ENCODE data around the gene STK32B. TPM values are rescaled to one million over a fixed set of nuclear protein-coding genes. Genes with fewer than 3 reads are reported as not detected.

Gene STK32B
- total and polyA plus RNA-seq, 12 donors = 0.12 to 0.68 (median 0.34) TPM

DNA sequence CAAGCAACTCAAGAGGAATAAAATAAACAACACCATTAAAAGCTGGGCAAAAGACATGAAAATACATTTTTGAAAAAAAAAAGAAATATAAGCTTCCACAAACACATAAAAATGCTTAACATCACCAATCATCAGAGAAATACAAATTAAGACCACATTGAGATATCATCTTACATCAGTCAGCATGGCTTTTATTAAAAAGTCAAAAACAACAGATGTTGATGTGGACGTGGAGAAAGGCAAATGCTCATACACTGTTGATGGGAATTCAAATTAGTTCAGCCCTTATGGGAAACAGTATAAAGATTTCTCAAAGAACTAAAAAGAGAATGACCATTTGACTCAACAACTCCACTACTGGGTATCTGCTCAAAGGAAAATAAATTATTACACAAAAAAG, 59.6 kb downstream of the STK32B start:
- no peaks in the 10 kb centered on the region for H3K4me1 ChIP-seq
- 56 to 58% methylated on average over 1 of the region's 1 CpG for WGBS, 2 donors
- no peaks in the 10 kb centered on the region for H3K9me3 ChIP-seq
- ATAC-seq = no peak
- no peak overlapping the region for H3K4me3 ChIP-seq
- intact Hi-C loops (cut with DNase I) = no loop called here
- TF ChIP-seq, protein P1, sequence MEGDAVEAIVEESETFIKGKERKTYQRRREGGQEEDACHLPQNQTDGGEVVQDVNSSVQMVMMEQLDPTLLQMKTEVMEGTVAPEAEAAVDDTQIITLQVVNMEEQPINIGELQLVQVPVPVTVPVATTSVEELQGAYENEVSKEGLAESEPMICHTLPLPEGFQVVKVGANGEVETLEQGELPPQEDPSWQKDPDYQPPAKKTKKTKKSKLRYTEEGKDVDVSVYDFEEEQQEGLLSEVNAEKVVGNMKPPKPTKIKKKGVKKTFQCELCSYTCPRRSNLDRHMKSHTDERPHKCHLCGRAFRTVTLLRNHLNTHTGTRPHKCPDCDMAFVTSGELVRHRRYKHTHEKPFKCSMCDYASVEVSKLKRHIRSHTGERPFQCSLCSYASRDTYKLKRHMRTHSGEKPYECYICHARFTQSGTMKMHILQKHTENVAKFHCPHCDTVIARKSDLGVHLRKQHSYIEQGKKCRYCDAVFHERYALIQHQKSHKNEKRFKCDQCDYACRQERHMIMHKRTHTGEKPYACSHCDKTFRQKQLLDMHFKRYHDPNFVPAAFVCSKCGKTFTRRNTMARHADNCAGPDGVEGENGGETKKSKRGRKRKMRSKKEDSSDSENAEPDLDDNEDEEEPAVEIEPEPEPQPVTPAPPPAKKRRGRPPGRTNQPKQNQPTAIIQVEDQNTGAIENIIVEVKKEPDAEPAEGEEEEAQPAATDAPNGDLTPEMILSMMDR (IDR thresholded peaks at IDR 0.05) = no peak
- no peak for DNase-seq
- H3K36me3 ChIP-seq = no peaks in the 10 kb centered on the region
- peaks cover 0 to 14% (median 0%) of the 10 kb centered on the region in 7 donors for H3K27me3 ChIP-seq
- no peak overlapping the region for H3K27ac ChIP-seq

GRCh38 chr4:5112333-5113095, 61.2 kb downstream of the STK32B start:
- Histone ChIP-seq H3K4me3 (no peak overlapping the region), H3K27me3 (peaks cover 0 to 8% (median 0%) of the 10 kb centered on the region in 7 donors), H3K4me1 (no peaks in the 10 kb centered on the region), H3K36me3 (no peaks in the 10 kb centered on the region), H3K9me3 (peaks cover 0 to 6% (median 0%) of the 10 kb centered on the region in 11 donors), H3K27ac (no peak overlapping the region)
- TF ChIP-seq, protein P1 (IDR thresholded peaks at IDR 0.05) = no peak
- intact Hi-C loops (cut with DNase I) = no loop called here
- DNase-seq = no peak
- WGBS, 2 donors = 54 to 56% methylated on average over 2 of the region's 2 CpGs
- ATAC-seq = no peak

DNA sequence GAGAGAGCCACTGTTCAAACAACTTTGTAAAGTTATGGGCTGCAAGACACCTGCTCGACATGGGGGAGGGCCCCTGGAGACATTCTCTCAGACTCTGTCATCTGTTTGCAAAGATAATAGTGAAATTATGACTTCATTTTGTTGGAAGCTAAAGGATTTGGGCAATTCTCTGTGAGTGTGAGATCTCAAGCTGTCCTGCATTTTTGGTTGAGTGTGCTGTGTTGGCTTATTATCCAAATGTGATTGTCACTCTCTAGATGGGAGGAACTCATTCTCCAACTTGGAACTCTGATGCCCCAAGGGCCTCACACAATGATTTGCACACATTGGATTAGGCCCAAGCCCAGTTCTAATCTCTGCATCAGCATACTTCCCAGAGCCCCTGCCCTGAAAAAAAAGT, 63.7 kb downstream of the STK32B start:
- DNase-seq = no peak
- Histone ChIP-seq H3K36me3 (no peaks in the 10 kb centered on the region), H3K27me3 (no peaks in the 10 kb centered on the region), H3K4me3 (no peak overlapping the region), H3K27ac (no peak overlapping the region), H3K4me1 (no peaks in the 10 kb centered on the region), H3K9me3 (peaks cover 0 to 6% (median 0%) of the 10 kb centered on the region in 11 donors)
- WGBS, 2 donors = 37 to 45% methylated on average over 1 of the region's 1 CpG
- ATAC-seq = no peak
- intact Hi-C loops (cut with DNase I) = no loop called here
- TF ChIP-seq, protein P1 (IDR thresholded peaks at IDR 0.05) = no peak

- intact Hi-C loops (cut with DNase I) = no loop called here
- WGBS, 2 donors = 83 to 86% methylated on average over 6 of the region's 6 CpGs
- no peaks in the 10 kb centered on the region for H3K36me3 ChIP-seq
- no peaks in the 10 kb centered on the region for H3K27me3 ChIP-seq
- H3K9me3 ChIP-seq = peaks cover 0 to 6% (median 0%) of the 10 kb centered on the region in 11 donors
- no peaks in the 10 kb centered on the region for H3K4me1 ChIP-seq
- ATAC-seq (no peak), DNase-seq (no peak)
- TF ChIP-seq, protein P1 (IDR thresholded peaks at IDR 0.05) = no peak
- H3K27ac ChIP-seq = no peak overlapping the region
- H3K4me3 ChIP-seq = no peak overlapping the region
Observed at GRCh38 chr4:5118091-5118786, 67.0 kb downstream of the STK32B start.

Data from heart right ventricle (tissue), 16 donors.